GM21576 (cell line): Measurements from ENCODE around the gene MRGPRF.

Source experiments
- ATAC-seq: cut with Tn5 transposase; IDR thresholded peaks from one replicate; pipeline ENCODE4 v1.9.1; 2021; ENCODE audit warnings: mild to moderate bottlenecking, moderate library complexity; ENCODE audit not compliant: unreplicated experiment

Gene MRGPRF

DNA sequence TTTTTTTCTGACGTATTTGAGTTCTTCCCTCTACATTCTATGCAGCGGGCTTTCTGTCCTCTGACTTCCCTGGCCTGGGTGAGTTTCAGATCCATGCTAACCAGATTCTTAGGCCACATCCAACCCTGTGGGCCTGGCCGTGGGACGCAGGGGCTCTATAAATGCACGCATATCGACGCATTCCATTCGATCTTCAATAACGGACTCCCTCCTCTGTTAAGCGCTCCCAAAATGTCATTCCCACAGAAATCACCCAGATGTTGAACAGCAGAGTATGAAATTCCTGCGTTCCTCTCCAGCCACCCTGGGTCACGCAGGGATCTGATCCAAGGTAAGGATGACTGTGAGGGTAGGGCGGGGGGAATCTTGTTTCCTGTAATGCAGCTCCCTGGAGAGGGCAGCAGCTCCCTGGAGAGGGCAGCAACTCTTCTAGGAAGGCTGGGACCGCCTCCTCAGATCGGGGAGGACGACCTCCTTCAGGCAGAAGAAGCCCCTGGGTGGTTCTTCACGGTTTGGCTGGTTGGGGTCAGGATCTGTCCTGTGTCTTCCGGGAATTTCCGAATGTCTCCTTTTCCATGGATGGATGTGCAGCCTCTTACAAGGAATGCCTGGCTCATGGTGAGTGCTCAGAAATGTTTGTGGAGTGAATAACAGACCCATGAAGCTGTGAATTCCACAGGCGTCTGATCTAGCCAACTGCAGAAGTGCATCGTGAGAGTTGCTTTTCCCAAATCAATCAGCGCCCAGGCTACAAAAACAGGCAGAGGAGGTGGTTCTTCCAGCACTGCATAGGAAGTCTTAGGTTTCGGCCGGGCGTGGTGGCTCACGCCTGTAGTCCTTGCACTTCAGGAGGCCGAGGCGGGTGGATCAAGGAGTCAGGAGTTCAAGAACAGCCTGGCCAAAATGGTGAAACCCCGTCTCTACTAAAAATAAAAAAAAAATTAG is 44.5 kb downstream of the MRGPRF start:
- no peak for ATAC-seq

DNA sequence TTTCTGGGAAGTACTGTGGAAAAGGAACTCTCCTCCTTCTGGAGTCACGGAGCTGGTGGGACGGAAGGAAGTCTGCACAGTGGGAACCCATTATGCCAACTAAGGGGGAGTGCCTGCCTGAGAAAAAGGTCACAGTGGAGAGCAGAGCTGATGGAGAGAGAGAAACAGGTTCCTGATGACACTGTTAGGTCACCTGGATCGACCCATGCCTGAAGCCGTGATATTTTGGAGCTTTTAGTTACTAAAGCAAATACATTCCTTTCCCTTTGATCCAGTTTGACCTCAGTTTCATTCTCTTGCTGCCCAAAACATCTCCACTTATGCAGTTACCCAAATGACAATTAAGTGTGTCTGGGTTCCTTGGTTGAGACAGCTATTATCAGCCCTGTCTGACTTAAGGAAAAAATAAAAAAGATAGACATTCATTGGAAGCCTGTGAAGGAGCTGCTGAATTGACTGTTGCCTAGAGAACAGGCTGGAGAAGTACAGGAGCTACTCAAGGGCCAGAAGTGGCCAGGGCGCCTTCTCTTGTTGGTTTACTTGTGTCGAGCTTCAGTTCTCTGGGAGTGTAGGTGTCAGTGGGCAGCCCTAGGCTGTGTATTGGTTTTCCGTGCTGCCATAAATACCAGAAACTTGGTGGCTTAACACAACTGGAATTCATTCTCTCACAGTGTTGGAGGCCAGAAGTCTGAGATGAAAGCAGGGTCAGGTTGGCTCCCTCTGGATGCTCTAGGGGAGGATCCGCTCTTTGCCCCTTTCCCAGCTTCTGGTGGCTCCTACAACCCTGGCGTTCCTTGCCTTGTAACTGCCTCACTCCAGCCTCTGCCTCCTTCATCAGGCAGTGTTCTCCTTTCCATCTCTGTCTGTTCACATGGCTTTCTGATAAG is 45.9 kb downstream of the MRGPRF start:
- ATAC-seq = no peak

DNA sequence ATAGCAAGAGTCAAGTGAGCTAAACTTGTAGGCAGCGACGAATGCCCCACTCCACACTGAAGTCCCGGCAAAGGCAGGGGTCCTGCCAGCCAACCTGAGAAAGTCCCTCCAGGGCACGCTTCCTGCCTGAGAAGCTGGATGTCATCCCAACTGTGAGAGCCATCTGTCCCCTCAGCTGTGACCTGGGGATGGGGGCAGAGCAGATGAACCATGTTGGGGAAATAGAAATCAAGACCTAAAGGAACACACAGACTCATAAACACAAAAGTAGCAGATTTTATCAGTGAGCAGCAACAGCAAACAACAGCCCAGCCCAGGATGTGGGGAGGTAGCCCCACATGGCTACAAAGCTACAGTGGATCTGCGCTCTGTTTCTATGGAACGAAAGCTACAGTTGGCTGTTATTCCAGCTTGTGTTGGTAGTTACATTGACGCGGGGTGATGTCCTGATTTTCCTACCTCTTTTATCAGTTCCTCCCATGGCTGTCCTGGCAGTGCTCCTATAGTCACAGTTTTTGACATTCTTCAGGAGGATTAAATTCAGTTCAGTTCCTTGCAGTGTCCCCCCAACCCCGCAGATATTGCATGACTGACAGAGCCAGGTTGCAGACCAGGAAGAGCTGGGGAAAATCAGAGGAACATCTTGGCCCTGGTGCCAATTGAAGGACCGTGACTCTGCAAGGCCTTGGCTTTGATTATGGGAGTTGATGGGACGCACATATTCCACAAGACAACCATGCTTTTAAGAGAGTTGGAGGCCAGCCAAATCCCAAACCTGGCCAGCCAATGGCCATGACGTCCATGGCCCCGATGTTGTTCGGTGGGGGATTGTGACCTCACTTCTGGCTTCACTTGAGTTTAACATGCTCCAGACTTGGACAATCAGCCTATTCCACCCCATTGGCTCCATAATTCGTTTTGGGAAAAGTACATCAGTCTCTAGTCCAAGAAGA is 46.9 kb downstream of the MRGPRF start:
- no peak for ATAC-seq

DNA sequence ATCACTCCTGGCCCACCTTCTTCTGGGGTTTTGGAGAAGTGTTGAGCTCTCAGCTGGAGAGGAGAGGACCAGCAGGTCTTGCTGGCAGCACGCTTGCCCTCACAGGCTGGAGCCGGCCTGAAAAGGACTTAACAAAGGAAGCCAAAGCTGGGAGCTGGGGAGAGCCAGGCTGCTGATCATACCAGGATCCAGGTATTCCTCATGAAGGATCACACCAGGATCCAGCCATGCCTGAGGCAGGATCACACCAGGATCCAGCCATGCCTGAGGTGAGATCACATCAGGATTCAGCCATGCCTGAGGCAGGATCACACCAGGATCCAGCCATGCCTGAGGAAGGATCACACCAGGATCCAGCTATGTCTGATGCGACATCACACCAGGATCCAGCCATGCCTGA is 49.3 kb downstream of the MRGPRF start:
- no peak for ATAC-seq

DNA sequence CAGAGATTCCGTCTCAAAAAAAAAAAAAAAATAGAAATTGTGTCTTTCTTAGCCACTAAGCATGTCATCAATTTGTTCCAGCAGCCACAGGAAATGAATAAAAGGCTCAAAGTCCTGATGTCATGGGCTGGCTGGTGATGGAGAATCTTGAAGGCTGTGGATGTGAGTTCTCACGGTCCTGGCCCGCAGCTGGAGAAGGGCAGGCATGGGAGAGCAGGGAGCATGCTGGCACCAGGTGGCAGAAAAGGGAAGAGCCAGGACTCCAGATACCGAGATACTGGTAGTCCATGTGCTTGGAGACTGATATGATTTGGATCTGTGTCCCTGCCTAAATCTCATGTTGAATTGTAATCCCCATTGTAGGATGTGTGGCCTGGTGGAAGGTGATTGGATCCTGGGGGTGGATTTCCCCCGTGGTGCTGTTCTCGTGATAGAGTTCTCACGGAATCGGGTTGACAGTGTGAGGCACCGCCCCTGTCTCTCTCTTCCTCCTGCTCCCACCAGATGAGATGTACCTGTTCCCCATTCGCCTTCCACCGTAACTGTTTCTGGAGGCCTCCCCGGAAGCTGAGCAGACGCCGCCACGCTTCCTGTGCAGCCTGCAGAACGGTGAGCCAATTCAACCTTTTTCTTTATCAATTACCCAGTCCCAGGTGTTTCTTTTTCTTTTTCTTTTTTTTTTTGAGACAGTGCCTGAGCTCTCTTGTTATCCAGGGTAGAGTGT is 50.4 kb downstream of the MRGPRF start:
- ATAC-seq = no peak

DNA sequence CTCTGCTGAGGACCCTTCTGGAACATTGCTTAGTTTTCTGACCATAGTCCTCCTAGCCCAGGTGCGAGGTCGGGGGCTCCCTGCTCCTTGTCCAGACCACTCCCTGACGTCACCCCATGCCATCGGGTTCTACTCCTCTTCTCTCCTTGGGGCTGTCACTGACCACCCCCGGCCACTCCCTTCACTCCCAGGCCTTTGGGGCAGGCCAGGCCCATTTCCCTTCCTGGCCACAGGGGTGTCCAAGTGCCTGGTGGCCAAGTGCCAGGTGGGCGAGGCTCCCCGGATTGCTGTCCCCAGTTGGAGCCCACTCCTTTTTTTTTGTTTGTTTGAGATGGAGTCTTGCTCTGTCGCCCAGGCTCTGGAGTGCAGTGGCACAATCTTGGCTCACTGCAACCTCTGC is 51.8 kb downstream of the MRGPRF start:
- ATAC-seq = no peak

DNA sequence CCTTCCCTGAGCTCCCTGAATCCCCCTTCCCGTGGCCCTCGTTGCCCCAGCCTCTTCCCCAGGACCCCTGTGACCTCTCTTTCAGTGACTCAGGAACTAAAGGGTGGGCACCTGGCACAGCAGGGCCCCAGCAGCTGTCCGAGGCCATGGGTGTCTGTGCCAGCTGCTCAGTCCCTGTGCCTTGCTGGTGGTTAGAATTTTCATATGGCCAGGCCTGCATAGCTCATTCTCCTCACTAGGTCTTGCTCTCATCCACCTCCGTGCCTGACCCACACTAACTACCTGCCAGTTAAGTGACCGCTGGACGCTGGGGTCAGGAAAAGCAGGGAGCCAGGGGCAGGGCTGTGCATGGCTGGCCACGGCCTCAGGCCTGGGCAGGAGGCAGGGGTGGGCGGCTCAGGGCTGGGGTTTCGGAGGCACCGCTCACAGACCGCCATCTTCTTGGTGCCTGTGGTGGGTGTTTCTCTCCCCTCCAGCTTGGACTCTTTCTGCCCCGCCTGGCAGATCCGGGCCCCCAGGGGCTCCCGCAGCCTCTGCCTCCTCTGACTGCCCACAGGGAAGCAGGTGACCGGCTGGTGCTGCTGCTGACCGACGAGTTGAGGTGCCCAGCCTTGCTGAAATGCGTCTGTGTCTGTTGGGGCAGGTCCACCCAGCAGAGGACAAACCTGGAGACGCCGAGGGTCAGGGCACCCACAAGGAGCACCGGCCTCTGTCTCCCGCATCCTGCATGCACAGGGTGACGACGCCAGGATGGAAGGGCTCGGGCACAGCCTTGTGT is 52.6 kb downstream of the MRGPRF start:
- no peak for ATAC-seq

DNA sequence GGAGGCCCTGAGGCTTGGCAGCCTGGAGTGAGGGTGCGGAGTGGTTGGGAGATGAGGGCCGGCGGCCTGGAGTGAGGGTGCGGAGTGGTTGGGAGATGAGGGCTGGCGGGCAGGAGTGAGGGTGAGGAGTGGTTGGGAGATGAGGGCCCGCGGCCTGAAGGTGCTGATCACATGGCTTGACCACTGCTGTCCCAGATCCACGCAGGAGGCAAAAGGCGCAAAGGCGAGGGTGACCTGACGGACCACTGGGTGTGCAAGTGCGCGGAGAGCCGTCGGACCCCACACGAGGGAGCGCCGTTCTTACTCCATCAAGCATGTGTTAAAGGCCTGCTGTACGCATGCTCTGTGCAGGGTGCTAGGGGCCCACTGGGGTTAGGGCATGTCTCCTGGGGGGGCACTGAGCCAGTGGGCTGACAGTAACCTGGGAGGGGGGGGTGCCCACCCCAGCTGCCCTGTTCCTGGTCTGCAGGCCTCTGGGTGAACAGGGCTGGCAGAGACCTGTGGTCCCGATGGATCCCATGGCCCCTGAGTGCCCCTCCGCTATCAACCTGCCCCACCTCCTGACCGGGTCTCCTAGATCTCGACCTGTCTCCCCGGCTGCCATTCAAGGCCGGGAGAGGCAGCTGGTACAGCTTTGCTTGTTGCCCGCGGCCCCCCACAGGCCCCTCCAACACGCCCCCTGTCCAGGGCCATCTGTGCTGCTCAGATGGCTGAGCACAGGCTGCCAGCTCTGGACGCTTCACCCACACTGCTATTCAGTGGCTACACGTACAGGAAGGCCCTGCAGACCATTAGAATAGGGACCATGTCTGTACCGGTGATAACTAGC is 53.4 kb downstream of the MRGPRF start:
- ATAC-seq = no peak

DNA sequence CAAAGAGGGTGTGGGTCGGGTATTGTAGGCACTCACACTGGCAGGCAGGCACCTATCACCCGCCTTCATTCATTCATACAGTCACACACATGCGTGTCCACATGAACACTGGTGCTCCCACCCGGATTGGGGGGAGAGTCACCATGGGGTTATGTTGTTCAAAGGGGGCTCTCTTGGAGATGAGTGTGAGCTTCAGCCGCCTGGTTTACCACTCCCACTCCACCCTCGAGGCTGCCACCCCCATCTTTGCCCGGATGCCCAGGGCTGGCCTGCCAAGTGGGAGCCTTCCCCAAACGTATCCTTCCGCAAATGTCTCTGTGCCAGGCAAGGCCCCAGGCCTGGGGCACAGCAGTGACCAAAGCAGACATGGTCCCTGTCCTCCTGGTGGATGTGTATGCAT is 54.8 kb downstream of the MRGPRF start:
- ATAC-seq = no peak

DNA sequence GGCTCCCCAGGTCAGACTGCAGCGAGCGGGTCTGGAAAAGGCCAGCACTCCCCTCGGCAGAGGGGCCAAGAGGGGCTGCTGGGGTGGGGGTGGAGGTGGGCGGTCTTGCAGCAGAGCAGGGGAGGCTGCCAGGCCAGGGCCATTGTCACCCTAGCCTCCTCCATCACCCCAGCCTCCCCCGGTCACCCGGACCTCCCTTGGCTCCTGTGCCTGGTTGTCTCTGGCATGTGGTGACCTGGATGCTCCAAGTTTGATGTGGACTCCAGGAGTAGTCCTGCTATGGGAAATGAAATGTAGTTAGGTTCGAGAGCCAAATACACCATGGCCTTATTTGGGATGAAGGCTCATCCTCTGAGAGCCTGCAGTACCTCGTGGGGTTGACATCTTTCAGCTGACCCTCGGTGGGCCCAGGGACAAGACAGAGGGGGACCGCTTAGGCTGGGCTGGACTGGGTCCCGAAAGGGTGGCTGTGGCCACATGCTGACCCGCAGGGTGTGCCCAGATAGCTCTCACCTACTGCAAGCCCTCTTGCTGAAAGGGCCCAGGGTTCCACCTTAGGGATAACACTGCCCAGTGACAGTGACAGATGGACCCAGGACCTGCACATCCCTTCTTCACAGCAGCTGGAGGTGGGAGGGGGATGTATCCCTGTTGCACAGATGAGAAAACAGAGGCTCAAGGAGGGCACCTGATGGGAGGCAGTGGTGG is 56.3 kb downstream of the MRGPRF start:
- ATAC-seq = no peak

DNA sequence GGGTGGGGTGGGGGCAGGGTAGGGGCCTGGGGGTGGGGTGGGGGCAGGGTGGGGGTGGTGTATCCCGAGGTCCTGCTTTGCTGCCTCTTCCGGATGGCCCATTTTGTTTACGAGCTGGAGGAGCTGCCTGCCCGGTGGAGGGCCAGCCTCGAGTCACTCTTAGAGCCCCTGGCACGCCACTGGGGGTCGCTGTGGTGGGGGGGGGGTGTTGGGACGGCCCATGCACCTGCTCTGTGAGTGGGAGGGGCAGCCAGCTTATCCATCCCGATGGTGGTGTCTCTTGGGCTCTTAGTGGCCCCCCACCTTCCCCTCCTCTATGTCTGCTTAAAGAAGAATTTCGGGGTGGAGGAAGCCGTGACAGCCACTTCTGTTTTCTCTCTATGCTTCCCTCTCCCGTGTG is 56.9 kb downstream of the MRGPRF start:
- no peak for ATAC-seq

DNA sequence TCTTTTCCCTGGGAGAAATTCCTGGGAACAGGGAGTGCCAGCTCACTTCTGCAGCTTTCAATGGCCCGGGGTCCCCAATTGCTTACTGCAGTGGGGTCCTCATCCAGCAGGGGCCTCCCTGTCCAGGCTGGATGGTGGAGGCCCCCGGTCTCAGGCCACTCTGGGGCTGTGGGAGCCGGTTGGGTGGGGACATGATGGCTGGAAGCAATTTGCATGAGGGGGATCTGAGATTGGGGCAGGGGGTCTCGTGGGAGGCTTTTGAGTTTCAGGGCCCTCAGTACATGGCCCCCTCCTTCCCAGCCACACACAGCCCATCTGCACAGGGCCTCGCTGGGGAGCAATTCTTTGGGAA is 57.5 kb downstream of the MRGPRF start:
- no peak for ATAC-seq

DNA sequence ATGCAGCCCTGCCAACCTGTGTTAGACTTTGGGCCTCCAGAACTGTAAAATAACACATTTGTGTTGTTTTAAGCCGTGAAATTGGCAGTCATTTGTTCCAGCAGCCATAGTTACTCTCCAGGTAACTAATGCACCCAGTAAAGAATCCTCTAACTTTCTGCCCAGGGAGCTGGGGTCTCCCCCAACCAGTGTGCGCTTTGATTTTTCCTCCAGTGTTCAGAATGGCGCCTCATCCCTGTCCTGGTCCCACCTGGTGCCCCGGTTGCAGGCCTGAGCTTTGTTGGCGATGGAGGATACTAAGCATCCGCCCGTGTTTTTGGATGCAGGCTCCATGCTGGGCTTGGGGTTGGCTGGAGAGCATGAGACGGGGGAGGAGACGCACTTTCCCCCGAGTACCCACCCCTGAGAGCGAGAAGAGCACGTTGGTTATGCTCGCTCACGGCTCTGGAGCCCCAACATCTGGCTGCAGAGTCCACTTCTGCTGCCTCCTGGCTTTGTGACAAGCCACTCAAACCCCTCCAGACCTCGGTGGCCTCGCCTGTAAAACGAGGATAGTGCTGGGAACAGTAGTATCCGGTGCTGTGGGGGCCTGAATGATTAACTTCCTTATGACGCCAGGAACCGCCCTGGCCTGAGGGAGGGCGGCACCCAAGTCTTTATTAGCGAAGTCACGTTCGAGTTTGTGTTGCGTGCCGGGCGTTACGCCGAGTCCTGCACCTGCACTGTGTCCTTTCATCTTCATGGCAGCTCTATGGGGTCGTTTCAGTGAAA is 58.0 kb downstream of the MRGPRF start:
- ATAC-seq = no peak
